ENCODE measurements around the gene ZNF385C. TPM values are rescaled to one million over a fixed set of nuclear protein-coding genes. Genes with fewer than 3 reads are reported as not detected.
A peak's percentile ranks its signal among the peaks of the same experiment; 100 is the strongest.

ZNF385C gene
- total and polyA plus RNA-seq, 4 donors = 0.03 to 0.19 (median 0.06) TPM; not detected in 1

DNA sequence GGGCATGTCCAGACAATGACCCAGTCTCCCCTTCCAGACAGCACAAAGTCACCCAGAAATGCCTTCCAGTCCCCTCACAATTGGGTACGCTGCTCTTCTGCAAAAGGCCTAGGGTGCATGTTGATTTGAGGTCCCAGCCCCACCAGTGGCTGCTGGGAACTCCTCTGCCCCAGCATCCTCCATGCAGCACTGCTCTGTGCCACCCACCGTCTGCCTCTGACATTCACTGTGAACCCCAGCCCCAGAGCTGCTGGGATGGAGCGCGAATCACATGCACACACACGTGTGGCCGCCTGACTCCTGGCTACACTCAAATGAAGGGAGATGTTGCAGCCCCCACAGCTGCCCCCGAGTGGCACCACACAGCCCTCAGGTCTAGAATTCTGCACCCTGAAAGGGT lies 46.6 kb downstream of the ZNF385C start:
- DNase-seq (ENCODE audit: low spot score) = no peak
- Histone ChIP-seq H3K27ac (ENCODE audit: low read depth in 1 of 2, low read length in 2 of 2) (no peak overlapping the region), H3K27me3 (ENCODE audit: control insufficient read depth in 4 of 4, insufficient read depth in 4 of 4, low read length in 3 of 4) (no peaks in the 10 kb centered on the region), H3K36me3 (ENCODE audit: control insufficient read depth in 4 of 4, insufficient read depth in 3 of 4, low read depth in 1 of 4, low read length in 3 of 4) (no peaks in the 10 kb centered on the region), H3K4me1 (ENCODE audit: control insufficient read depth in 4 of 4, insufficient read depth in 4 of 4, low read length in 3 of 4) (peaks cover 0 to 5% (median 2%) of the 10 kb centered on the region in 4 donors), H3K4me3 (ENCODE audit: low read depth in 1 of 3, low read length in 3 of 3) (no peak overlapping the region), H3K9me3 (ENCODE audit: control insufficient read depth in 4 of 4, low read length in 3 of 4) (no peaks in the 10 kb centered on the region), H3K9ac (ENCODE audit: low read depth in 1 of 2, low read length in 2 of 2) (no peak overlapping the region)
- WGBS = 93% methylated on average over 7 of the region's 7 CpGs
- TF ChIP-seq RXRA (IDR thresholded peaks at IDR 0.05) (no peak), JUND (IDR thresholded peaks at IDR 0.05) (no peak), EGR1 (IDR thresholded peaks at IDR 0.05; ENCODE audit: low read depth in 2 of 2) (no peak), RAD21 (IDR thresholded peaks at IDR 0.05) (no peak), FOXA1 (IDR thresholded peaks at IDR 0.05) (no peak), HNF4G (IDR thresholded peaks at IDR 0.05) (no peak), FOXA2 (IDR thresholded peaks at IDR 0.05) (no peak), YY1 (IDR thresholded peaks at IDR 0.05) (no peak), GABPA (IDR thresholded peaks at IDR 0.05 in 1 of 2, conservative IDR thresholded peaks at IDR 0.05 in 1 of 2) (no peak), SP1 (IDR thresholded peaks at IDR 0.05) (no peak), NR2F2 (IDR thresholded peaks at IDR 0.05) (no peak)
- TF ChIP-seq, protein P1, sequence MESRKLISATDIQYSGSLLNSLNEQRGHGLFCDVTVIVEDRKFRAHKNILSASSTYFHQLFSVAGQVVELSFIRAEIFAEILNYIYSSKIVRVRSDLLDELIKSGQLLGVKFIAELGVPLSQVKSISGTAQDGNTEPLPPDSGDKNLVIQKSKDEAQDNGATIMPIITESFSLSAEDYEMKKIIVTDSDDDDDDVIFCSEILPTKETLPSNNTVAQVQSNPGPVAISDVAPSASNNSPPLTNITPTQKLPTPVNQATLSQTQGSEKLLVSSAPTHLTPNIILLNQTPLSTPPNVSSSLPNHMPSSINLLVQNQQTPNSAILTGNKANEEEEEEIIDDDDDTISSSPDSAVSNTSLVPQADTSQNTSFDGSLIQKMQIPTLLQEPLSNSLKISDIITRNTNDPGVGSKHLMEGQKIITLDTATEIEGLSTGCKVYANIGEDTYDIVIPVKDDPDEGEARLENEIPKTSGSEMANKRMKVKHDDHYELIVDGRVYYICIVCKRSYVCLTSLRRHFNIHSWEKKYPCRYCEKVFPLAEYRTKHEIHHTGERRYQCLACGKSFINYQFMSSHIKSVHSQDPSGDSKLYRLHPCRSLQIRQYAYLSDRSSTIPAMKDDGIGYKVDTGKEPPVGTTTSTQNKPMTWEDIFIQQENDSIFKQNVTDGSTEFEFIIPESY (IDR thresholded peaks at IDR 0.05) = no peak
- TF ChIP-seq, protein P2, sequence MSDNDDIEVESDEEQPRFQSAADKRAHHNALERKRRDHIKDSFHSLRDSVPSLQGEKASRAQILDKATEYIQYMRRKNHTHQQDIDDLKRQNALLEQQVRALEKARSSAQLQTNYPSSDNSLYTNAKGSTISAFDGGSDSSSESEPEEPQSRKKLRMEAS (IDR thresholded peaks at IDR 0.05) = no peak
- TF ChIP-seq, protein P3, sequence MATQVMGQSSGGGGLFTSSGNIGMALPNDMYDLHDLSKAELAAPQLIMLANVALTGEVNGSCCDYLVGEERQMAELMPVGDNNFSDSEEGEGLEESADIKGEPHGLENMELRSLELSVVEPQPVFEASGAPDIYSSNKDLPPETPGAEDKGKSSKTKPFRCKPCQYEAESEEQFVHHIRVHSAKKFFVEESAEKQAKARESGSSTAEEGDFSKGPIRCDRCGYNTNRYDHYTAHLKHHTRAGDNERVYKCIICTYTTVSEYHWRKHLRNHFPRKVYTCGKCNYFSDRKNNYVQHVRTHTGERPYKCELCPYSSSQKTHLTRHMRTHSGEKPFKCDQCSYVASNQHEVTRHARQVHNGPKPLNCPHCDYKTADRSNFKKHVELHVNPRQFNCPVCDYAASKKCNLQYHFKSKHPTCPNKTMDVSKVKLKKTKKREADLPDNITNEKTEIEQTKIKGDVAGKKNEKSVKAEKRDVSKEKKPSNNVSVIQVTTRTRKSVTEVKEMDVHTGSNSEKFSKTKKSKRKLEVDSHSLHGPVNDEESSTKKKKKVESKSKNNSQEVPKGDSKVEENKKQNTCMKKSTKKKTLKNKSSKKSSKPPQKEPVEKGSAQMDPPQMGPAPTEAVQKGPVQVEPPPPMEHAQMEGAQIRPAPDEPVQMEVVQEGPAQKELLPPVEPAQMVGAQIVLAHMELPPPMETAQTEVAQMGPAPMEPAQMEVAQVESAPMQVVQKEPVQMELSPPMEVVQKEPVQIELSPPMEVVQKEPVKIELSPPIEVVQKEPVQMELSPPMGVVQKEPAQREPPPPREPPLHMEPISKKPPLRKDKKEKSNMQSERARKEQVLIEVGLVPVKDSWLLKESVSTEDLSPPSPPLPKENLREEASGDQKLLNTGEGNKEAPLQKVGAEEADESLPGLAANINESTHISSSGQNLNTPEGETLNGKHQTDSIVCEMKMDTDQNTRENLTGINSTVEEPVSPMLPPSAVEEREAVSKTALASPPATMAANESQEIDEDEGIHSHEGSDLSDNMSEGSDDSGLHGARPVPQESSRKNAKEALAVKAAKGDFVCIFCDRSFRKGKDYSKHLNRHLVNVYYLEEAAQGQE (IDR thresholded peaks at IDR 0.05) = no peak
- TF ChIP-seq, protein P4, sequence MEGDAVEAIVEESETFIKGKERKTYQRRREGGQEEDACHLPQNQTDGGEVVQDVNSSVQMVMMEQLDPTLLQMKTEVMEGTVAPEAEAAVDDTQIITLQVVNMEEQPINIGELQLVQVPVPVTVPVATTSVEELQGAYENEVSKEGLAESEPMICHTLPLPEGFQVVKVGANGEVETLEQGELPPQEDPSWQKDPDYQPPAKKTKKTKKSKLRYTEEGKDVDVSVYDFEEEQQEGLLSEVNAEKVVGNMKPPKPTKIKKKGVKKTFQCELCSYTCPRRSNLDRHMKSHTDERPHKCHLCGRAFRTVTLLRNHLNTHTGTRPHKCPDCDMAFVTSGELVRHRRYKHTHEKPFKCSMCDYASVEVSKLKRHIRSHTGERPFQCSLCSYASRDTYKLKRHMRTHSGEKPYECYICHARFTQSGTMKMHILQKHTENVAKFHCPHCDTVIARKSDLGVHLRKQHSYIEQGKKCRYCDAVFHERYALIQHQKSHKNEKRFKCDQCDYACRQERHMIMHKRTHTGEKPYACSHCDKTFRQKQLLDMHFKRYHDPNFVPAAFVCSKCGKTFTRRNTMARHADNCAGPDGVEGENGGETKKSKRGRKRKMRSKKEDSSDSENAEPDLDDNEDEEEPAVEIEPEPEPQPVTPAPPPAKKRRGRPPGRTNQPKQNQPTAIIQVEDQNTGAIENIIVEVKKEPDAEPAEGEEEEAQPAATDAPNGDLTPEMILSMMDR (IDR thresholded peaks at IDR 0.05; ENCODE audit: low read depth, low read length, missing input control) = no peak
- TF ChIP-seq, protein P5, sequence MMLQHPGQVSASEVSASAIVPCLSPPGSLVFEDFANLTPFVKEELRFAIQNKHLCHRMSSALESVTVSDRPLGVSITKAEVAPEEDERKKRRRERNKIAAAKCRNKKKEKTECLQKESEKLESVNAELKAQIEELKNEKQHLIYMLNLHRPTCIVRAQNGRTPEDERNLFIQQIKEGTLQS (IDR thresholded peaks at IDR 0.05) = no peak

DNA sequence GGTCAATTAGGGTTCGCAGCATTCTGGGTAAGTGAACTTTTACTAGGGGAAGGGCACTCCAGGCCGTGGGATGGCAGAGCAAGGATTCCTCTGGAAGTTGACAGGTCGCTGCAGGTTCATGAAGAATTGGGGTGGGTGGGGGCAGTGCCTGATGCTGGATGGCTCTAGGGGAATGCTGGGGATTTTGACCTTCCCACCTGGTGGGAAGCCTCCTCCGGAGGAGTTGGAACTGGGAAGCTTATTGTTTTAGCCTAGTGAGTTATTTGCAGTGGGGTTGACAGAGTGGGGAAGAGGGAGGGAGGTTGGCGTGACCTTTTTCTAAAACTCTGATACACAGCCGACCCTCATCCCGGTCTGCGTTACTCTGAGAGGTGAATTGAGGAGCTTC lies 47.3 kb downstream of the ZNF385C start:
- Histone ChIP-seq H3K9ac (ENCODE audit: low read depth in 1 of 2, low read length in 2 of 2) (no peak overlapping the region), H3K36me3 (ENCODE audit: control insufficient read depth in 4 of 4, insufficient read depth in 3 of 4, low read depth in 1 of 4, low read length in 3 of 4) (no peaks in the 10 kb centered on the region), H3K4me1 (ENCODE audit: control insufficient read depth in 4 of 4, insufficient read depth in 4 of 4, low read length in 3 of 4) (peaks cover 0 to 5% (median 2%) of the 10 kb centered on the region in 4 donors), H3K27ac (ENCODE audit: low read depth in 1 of 2, low read length in 2 of 2) (no peak overlapping the region), H3K4me3 (ENCODE audit: low read depth in 1 of 3, low read length in 3 of 3) (peak overlapping the region in 2 of 3 donors; percentile 6 to 65), H3K9me3 (ENCODE audit: control insufficient read depth in 4 of 4, low read length in 3 of 4) (no peaks in the 10 kb centered on the region), H3K27me3 (ENCODE audit: control insufficient read depth in 4 of 4, insufficient read depth in 4 of 4, low read length in 3 of 4) (no peaks in the 10 kb centered on the region)
- TF ChIP-seq RXRA (IDR thresholded peaks at IDR 0.05) = peak in 1 of 2 donors; percentile 34
- TF ChIP-seq, protein P2 (IDR thresholded peaks at IDR 0.05) = no peak
- no peak for TF ChIP-seq NR2F2 (IDR thresholded peaks at IDR 0.05)
- DNase-seq (ENCODE audit: low spot score) = no peak
- 64% methylated on average over 8 of the region's 8 CpGs for WGBS
